Psoas muscle (tissue), 8 donors: ENCODE data around the gene BBS9. TPM values are rescaled to one million over a fixed set of nuclear protein-coding genes. Genes with fewer than 3 reads are reported as not detected.

Source experiments
- ATAC-seq, 4 donors: fragments of 200-7000 bp; cut with Tn5 transposase; one replicate each; pipeline ENCODE4 v1.9.1; 2020; ENCODE audit warnings: moderate library complexity in 3 of 4, mild to moderate bottlenecking in 2 of 4
- DNase-seq, 2 donors: peaks; one replicate each; pipeline ENCODE4 v3.0.0-alpha.2; 2020
- H3K27ac ChIP-seq: fragments of 200-600 bp; one replicate; pipeline ENCODE4 v1.8.0; 2022
- H3K27me3 ChIP-seq, 3 donors: fragments of 200-600 bp in 1 of 3; one replicate each; pipeline versions ENCODE4 v1.6.1 to v1.8.0; 2013 to 2022; ENCODE audit warnings: low read length in 2 of 3, mild to moderate bottlenecking in 2 of 3, moderate library complexity in 1 of 3; ENCODE audit not compliant: insufficient read depth in 3 of 3
- H3K36me3 ChIP-seq, 2 donors: fragments of 200-600 bp in 1 of 2; one replicate each; pipeline versions ENCODE4 v1.6.1 to v1.8.0; 2013 to 2022; ENCODE audit warnings: low read depth in 1 of 2, mild to moderate bottlenecking in 1 of 2, moderate library complexity in 1 of 2; ENCODE audit not compliant: insufficient read depth in 1 of 2
- H3K4me1 ChIP-seq: fragments of 200-600 bp; one replicate; pipeline ENCODE4 v1.8.0; 2022
- H3K4me3 ChIP-seq: fragments of 200-600 bp; one replicate; pipeline ENCODE4 v1.8.0; 2022; ENCODE audit warnings: mild to moderate bottlenecking
- H3K9me3 ChIP-seq: fragments of 200-600 bp; one replicate; pipeline ENCODE4 v1.8.0; 2022
- WGBS, 3 donors: extraction: QIAGEN DNeasy Blood & Tissue Kit; methylation state at CpG; one replicate each; pipeline versions ENCODE4 v1.1.6 to v1.1.7; 2013; 5-methylcytosine and 5-hydroxymethylcytosine counted together
- intact Hi-C, 2 donors: fragments of 100-400 bp; cut with DNase I; formaldehyde crosslinking; loops; one replicate each; pipeline versions ENCODE4 v1.11.0 to v1.14.2; 2022
- polyA plus RNA-seq, 3 donors: library from polyadenylated mRNA; stranded (reverse); fragments of 200-250 nt; gene quantifications; one replicate each; pipeline ENCODE4 v1.2.3, GENCODE V29; 2013
- total RNA-seq, 4 donors: library from RNA; stranded (reverse); fragmentation: NEBNext Ultra II Directional in 2 of 4; extraction: Animal tissue kit (Norgen Biotek cat#: 25700) in 2 of 4; gene quantifications; one replicate each; pipeline versions ENCODE4 v1.2.1 to v1.2.4, GENCODE V29; 2021 to 2023
- TF ChIP-seq, protein P1 (sequence below): fragments of 200-600 bp; IDR thresholded peaks from one replicate; pipeline ENCODE4 v1.8.0; 2022; ENCODE audit warnings: antibody characterized with exemption
- donor health status: healthy with polysubstance abuse.
- donor health status: DM: no; HTN: no; CAD: no; lungs with moderate emphysema.
- donor health status: Bipolar disorder and iron deficiency.
- donor health status: healthy.
- donor health status: DM: yes; HTN: yes; CAD: no.
- donor health status: DM: no; HTN: no; CAD: no.
- donor health status: DM: no; HTN: no; CAD: no.
- donor health status: DM: yes; HTN: yes; CAD: no.

BBS9 gene
- total and polyA plus RNA-seq, 7 donors = 2.7 to 7.3 (median 4.1) TPM

DNA sequence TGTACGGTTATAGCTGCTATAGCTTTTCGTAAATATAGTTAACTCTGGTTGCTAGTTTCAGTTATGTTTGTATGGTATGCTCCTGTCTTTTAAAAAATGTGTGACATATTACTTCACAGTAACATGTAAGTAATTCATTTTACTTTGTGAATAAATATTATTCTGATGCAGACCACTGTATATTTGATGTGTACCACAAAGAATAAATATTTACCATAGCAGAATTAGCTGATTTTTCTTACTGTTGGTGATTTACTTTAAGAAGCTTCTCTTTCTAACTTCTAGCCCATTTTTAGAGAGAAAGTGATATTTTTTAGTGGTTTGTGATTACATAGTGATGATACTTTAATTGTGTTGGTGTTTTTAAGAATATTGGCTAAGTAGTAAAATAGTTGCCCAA lies 292.8 kb downstream of the BBS9 start:
- no peaks in the 10 kb centered on the region for H3K36me3 ChIP-seq
- intact Hi-C loops = no loop called here
- no peak for DNase-seq
- TF ChIP-seq, protein P1, sequence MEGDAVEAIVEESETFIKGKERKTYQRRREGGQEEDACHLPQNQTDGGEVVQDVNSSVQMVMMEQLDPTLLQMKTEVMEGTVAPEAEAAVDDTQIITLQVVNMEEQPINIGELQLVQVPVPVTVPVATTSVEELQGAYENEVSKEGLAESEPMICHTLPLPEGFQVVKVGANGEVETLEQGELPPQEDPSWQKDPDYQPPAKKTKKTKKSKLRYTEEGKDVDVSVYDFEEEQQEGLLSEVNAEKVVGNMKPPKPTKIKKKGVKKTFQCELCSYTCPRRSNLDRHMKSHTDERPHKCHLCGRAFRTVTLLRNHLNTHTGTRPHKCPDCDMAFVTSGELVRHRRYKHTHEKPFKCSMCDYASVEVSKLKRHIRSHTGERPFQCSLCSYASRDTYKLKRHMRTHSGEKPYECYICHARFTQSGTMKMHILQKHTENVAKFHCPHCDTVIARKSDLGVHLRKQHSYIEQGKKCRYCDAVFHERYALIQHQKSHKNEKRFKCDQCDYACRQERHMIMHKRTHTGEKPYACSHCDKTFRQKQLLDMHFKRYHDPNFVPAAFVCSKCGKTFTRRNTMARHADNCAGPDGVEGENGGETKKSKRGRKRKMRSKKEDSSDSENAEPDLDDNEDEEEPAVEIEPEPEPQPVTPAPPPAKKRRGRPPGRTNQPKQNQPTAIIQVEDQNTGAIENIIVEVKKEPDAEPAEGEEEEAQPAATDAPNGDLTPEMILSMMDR = no peak
- no peaks in the 10 kb centered on the region for H3K4me1 ChIP-seq
- WGBS, 3 donors = 93 to 100% (median 99%) methylated on average over 2 of the region's 2 CpGs
- no peak overlapping the region for H3K27ac ChIP-seq
- no peak for ATAC-seq
- H3K4me3 ChIP-seq = no peak overlapping the region
- no peaks in the 10 kb centered on the region for H3K27me3 ChIP-seq
- no peaks in the 10 kb centered on the region for H3K9me3 ChIP-seq

GRCh38 chr7:33422825-33423645 lies 293.7 kb downstream of the BBS9 start:
- intact Hi-C loops = no loop called here
- no peak overlapping the region for H3K4me3 ChIP-seq
- no peaks in the 10 kb centered on the region for H3K27me3 ChIP-seq
- TF ChIP-seq, protein P1 = no peak
- peak in 2 of 4 donors; percentile 26 to 44 for ATAC-seq
- no peaks in the 10 kb centered on the region for H3K9me3 ChIP-seq
- H3K27ac ChIP-seq = no peak overlapping the region
- 48 to 80% (median 57%) methylated on average over 8 of the region's 8 CpGs for WGBS, 3 donors
- H3K4me1 ChIP-seq = no peaks in the 10 kb centered on the region
- DNase-seq = no peak
- H3K36me3 ChIP-seq = no peaks in the 10 kb centered on the region

DNA sequence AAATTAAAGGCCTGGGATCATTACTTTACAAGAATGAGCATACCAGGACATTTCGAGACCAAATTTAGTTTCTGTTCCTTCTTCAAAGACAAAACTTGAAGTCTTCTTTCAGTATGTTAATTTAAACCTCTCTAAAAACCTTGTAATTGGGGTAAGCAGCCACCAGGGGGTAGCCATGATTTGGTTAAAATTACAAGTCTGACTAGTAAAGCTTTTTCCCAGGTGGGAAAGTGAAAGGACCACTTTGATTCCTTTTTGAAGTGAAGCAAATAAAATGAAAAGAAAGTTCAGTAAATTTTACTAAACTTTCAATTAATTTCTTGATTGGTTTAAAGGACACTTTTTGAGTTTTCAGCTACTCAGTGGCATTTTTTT lies 294.3 kb downstream of the BBS9 start:
- Histone ChIP-seq H3K36me3 (no peaks in the 10 kb centered on the region), H3K27me3 (no peaks in the 10 kb centered on the region), H3K4me3 (no peak overlapping the region), H3K27ac (no peak overlapping the region), H3K9me3 (no peaks in the 10 kb centered on the region), H3K4me1 (peaks cover 4% of the 10 kb centered on the region)
- ATAC-seq (peak in 1 of 4 donors; percentile 50), DNase-seq (no peak)
- TF ChIP-seq, protein P1 = peak; percentile 42
- 85 to 93% (median 91%) methylated on average over 1 of the region's 1 CpG for WGBS, 3 donors
- intact Hi-C loops = no loop called here

DNA sequence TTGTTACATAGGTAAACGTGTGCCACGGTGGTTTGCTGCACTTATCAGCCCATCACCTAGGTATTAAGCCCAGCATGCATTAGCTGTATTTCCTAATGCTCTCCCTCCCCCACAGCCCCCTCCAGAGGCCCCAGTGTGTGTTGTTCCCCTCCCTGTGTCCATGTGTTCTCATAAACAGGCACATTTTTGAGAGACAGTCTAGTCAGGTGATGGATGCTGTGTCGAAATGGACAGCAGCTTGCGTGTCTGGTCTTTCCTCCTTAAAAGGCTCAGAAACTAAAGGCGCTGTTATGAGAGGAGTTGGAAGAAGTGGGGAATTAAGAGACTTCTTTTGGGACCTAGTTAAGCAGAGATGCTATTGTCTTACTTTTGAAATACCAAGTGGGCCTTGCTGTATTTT lies 296.0 kb downstream of the BBS9 start:
- TF ChIP-seq, protein P1 = no peak
- no peak overlapping the region for H3K27ac ChIP-seq
- ATAC-seq = no peak
- no peaks in the 10 kb centered on the region for H3K36me3 ChIP-seq
- H3K27me3 ChIP-seq = no peaks in the 10 kb centered on the region
- intact Hi-C loops = no loop called here
- 87 to 94% (median 92%) methylated on average over 5 of the region's 5 CpGs for WGBS, 3 donors
- H3K4me1 ChIP-seq = peaks cover 4% of the 10 kb centered on the region
- DNase-seq = no peak
- H3K9me3 ChIP-seq = no peaks in the 10 kb centered on the region
- H3K4me3 ChIP-seq = no peak overlapping the region
